ENCODE data around the gene RPS18. TPM values are rescaled to one million over a fixed set of nuclear protein-coding genes. Genes with fewer than 3 reads are reported as not detected.

Gene RPS18
- total and polyA plus RNA-seq, 9 of the 15 experiments (the other 6 are each of a cell fraction or from before 2014, with no cell fraction given) = 5,023 to 17,516 (median 8,131) TPM

DNA sequence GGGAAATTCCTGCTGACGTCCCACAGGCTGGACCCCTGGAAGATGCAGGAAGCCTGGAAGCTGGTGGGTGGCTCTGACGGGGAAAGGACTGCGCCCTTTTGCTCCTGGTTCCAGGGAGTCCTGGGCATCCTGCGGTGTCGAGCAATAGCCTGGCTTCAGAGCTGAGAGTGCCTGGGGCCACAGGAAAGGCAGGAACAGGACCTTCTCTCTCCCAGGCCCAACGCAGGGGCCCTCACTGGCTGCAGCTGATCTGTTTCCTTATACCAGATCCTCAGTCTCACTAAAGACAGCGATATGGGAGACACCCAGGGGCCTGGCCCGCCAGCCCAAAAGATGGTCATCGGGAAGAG, 6.5 kb downstream of the RPS18 start:
- ChIA-PET POLR2A (interaction anchor here (0.9 to 8.1 kb wide), 7 partner anchors 10 to 129 kb away, joined by 3 to 90 read pairs (median 9); partner anchors contain the start of genes PFDN6, RGL2, WDR46 and ZBTB22), CTCF (ENCODE audit: low intra/inter-chr PET ratio) (interaction anchor here (1.7 to 6.6 kb wide), 2 partner anchors 129 to 147 kb away, joined by 4 to 64 read pairs; no protein-coding TSS in a partner anchor)
- 85% methylated on average over 9 of the region's 9 CpGs for WGBS (ENCODE audit: insufficient coverage, low coverage, missing lambda C conversion rate)
- BruUV-seq (replicated peaks) = no TSS peak
- Histone ChIP-seq H3K4me3 (no peak overlapping the region), H3K27me3 (ENCODE audit: control insufficient read depth in 2 of 2, insufficient read depth in 2 of 2, low read length in 2 of 2) (no peaks in the 10 kb centered on the region), H3K9ac (ENCODE audit: insufficient read depth in 1 of 2, low read depth in 2 of 2, low read length in 2 of 2) (peak overlapping the region in 1 of 2 experiments; percentile 90; a peak in 2 of 4 replicates), H3K9me1 (ENCODE audit: control insufficient read depth, insufficient read depth, low read length) (no peaks in the 10 kb centered on the region), H3K9me3 (replicated peaks; ENCODE audit: control insufficient read depth, insufficient read depth, low read depth, low read length) (no peaks in the 10 kb centered on the region), H3K36me3 (ENCODE audit: control insufficient read depth, insufficient read depth, low read length) (peaks cover 90% of the 10 kb centered on the region), H3K79me2 (ENCODE audit: control insufficient read depth, insufficient read depth, low read length) (peaks cover 32% of the 10 kb centered on the region), H2AFZ (ENCODE audit: low read depth, low read length) (no peak overlapping the region), H3K4me1 (replicated peaks in 1 of 2; ENCODE audit: control insufficient read depth in 2 of 2, insufficient read depth in 2 of 2, low read length in 2 of 2) (peaks cover 37 to 39% of the 10 kb centered on the region in 2 experiments), H3K4me2 (ENCODE audit: insufficient read depth, low read length) (no peak overlapping the region), H4K20me1 (replicated peaks; ENCODE audit: control insufficient read depth, insufficient read depth, low read length) (peaks cover 35% of the 10 kb centered on the region), H3K27ac (ENCODE audit: extremely low read depth, low read depth, low read length) (no peak overlapping the region)
- DNase-seq (ENCODE audit: extremely low read depth in 1 of 4, low spot score in 3 of 4) (no peak), ATAC-seq (no peak), FAIRE-seq (no peak)
- in situ Hi-C loops (cut with MboI) (loop anchor here (10.0 kb wide), 1 partner anchor 126 kb away; no protein-coding TSS in a partner anchor), intact Hi-C loops (cut with micrococcal nuclease) (loop anchor here (10.0 kb wide), 1 partner anchor 296 kb away; no protein-coding TSS in a partner anchor)
- TF ChIP-seq DMBX1 (CRISPR knock-in tag; IDR thresholded peaks at IDR 0.05; ENCODE audit: borderline replicate concordance) (no peak), TAF15 (IDR thresholded peaks at IDR 0.05; ENCODE audit: low read depth, low read length) (0 out of 2 replicates have a peak, but pooled peaks have one; percentile 6), ZNF347 (CRISPR knock-in tag; IDR thresholded peaks at IDR 0.05; ENCODE audit: low read depth) (no peak), POLR2A (conservative IDR thresholded peaks at IDR 0.05) (peak; percentile 49; the same call in 1 of the 2 replicates), HNRNPH1 (optimal IDR thresholded peaks at IDR 0.05; ENCODE audit: low read depth, low read length) (no peak), ZFX (CRISPR knock-in tag; IDR thresholded peaks at IDR 0.05) (no peak)
- TF ChIP-seq, protein P1, sequence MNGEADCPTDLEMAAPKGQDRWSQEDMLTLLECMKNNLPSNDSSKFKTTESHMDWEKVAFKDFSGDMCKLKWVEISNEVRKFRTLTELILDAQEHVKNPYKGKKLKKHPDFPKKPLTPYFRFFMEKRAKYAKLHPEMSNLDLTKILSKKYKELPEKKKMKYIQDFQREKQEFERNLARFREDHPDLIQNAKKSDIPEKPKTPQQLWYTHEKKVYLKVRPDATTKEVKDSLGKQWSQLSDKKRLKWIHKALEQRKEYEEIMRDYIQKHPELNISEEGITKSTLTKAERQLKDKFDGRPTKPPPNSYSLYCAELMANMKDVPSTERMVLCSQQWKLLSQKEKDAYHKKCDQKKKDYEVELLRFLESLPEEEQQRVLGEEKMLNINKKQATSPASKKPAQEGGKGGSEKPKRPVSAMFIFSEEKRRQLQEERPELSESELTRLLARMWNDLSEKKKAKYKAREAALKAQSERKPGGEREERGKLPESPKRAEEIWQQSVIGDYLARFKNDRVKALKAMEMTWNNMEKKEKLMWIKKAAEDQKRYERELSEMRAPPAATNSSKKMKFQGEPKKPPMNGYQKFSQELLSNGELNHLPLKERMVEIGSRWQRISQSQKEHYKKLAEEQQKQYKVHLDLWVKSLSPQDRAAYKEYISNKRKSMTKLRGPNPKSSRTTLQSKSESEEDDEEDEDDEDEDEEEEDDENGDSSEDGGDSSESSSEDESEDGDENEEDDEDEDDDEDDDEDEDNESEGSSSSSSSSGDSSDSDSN (IDR thresholded peaks at IDR 0.05; ENCODE audit: borderline replicate concordance in 1 of 2, low read depth in 2 of 2, low read length in 2 of 2) = no peak
- TF ChIP-seq, protein P2, sequence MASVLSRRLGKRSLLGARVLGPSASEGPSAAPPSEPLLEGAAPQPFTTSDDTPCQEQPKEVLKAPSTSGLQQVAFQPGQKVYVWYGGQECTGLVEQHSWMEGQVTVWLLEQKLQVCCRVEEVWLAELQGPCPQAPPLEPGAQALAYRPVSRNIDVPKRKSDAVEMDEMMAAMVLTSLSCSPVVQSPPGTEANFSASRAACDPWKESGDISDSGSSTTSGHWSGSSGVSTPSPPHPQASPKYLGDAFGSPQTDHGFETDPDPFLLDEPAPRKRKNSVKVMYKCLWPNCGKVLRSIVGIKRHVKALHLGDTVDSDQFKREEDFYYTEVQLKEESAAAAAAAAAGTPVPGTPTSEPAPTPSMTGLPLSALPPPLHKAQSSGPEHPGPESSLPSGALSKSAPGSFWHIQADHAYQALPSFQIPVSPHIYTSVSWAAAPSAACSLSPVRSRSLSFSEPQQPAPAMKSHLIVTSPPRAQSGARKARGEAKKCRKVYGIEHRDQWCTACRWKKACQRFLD (CRISPR knock-in tag; IDR thresholded peaks at IDR 0.05) = 0 out of 2 replicates have a peak, but pooled peaks have one; percentile 8

Data from K562 (cell line).